Heart left ventricle (tissue), 16 donors: Measurements from ENCODE around the gene ENSA. TPM values are rescaled to one million over a fixed set of nuclear protein-coding genes. Genes with fewer than 3 reads are reported as not detected.
"Not testable (repeated sequence)": the region's sequence is repeated elsewhere in the genome, so short reads cannot be mapped to it uniquely, and the experiment has no call there.

ENCODE experiments used
- ATAC-seq, 4 donors: fragments of 200-7000 bp; cut with Tn5 transposase; one replicate each; pipeline ENCODE4 v1.9.1; 2020 to 2022; ENCODE audit warnings: moderate library complexity in 4 of 4, mild to moderate bottlenecking in 3 of 4, moderate number of reproducible peaks in 1 of 4
- DNase-seq, 5 donors: peaks; one replicate each; pipeline ENCODE4 v3.0.0-alpha.2; 2020
- H3K27ac ChIP-seq, 12 donors: fragments of 200-600 bp; sonication (generic) in 4 of 12; one replicate each; pipeline versions ENCODE4 v1.5.0 to v1.8.0; 2016 to 2022; ENCODE audit warnings: mild to moderate bottlenecking in 2 of 12
- H3K27me3 ChIP-seq, 9 donors: fragments of 200-600 bp; sonication (generic) in 2 of 9; one replicate each; pipeline versions ENCODE4 v1.5.1 to v1.8.0; 2016 to 2022; ENCODE audit warnings: mild to moderate bottlenecking in 3 of 9
- H3K36me3 ChIP-seq, 9 donors: fragments of 200-600 bp; sonication (generic) in 2 of 9; one replicate each; pipeline versions ENCODE4 v1.5.0 to v1.8.0; 2018 to 2022; ENCODE audit warnings: mild to moderate bottlenecking in 2 of 9
- H3K4me1 ChIP-seq, 12 donors: fragments of 200-600 bp; sonication (generic) in 4 of 12; one replicate each; pipeline versions ENCODE4 v1.5.0 to v1.8.0; 2016 to 2022; ENCODE audit warnings: mild to moderate bottlenecking in 3 of 12
- H3K4me3 ChIP-seq, 12 donors: fragments of 200-600 bp; sonication (generic) in 4 of 12; one replicate each; pipeline versions ENCODE4 v1.5.0 to v1.8.0; 2017 to 2022; ENCODE audit warnings: mild to moderate bottlenecking in 9 of 12, moderate library complexity in 4 of 12
- H3K9me3 ChIP-seq, 12 donors: fragments of 200-600 bp; sonication (generic) in 4 of 12; one replicate each; pipeline versions ENCODE4 v1.5.0 to v1.8.0; 2016 to 2022; ENCODE audit warnings: mild to moderate bottlenecking in 1 of 12
- CTCF ChIP-seq, 12 donors: fragments of 200-600 bp; sonication (generic) in 4 of 12; IDR thresholded peaks; one replicate each; pipeline versions ENCODE4 v1.5.0 to v1.8.0; 2018 to 2022; ENCODE audit warnings: antibody characterized with exemption in 12 of 12, mild to moderate bottlenecking in 5 of 12
- POLR2A ChIP-seq, 2 donors: fragments of 450-650 bp; IDR thresholded peaks; one replicate each; pipeline ENCODE4 v1.6.1; 2017; ENCODE audit warnings: antibody characterized with exemption in 2 of 2, mild to moderate bottlenecking in 2 of 2, moderate library complexity in 2 of 2
- WGBS, 4 donors: extraction: QIAGEN DNeasy Blood & Tissue Kit in 2 of 4; methylation state at CpG; one replicate each; pipeline versions ENCODE4 v1.1.5 to v1.1.7; 2013 to 2018; 5-methylcytosine and 5-hydroxymethylcytosine counted together
- intact Hi-C, 10 donors: fragments of 100-400 bp; cut with DNase I; formaldehyde crosslinking; loops; one replicate each; pipeline versions ENCODE4 v1.11.1 to v1.14.2; 2022
- polyA plus RNA-seq, 2 donors: library from polyadenylated mRNA; stranded (reverse); fragments of 200-250 nt; gene quantifications; one replicate each; pipeline ENCODE4 v1.2.3, GENCODE V29; 2013
- total RNA-seq, 9 donors: library from RNA; depleted of rRNA in 2 of 9; stranded (reverse); fragments of >200 nt in 2 of 9; fragmentation: NEBNext Ultra II Directional in 3 of 9; extraction: Animal tissue kit (Norgen Biotek cat#: 25700) in 3 of 9; gene quantifications; one replicate each; pipeline versions ENCODE4 v1.1.0 to v1.2.4, GENCODE V29; 2016 to 2023
- donor health status: ischemic (EF 13 %, LVEDD 7.1; RV severe dilation, severe dysfunction).
- donor health status: healthy with polysubstance abuse.
- donor health status: DM: no; HTN: yes; CAD: no.
- donor health status: DM: no; HTN: no; CAD: no.
- donor health status: ischemic (EF 25% LVEDD 6.9; RV normal size, moderate dysfunction).
- donor health status: ischemic (EF 25% LVEDD 5.7; RV mildly dilated, moderate dysfunction).
- donor health status: healthy.
- donor health status: DM: yes; HTN: yes; CAD: no.
- donor health status: ischemic (EF 35%, LVEDD 5.7; RV mildly dilated, moderate dysfunction).
- donor health status: nonischemic (EF 11% LVEDD 7.7; RV severe dilation, severe dysfunction).
- donor health status: DM: yes; HTN: yes; CAD: no.
- donor health status: PGD.
- donor health status: ischemic (EF 29% LVEDD 5.4; RV normal size, mild dysfunction).
- donor health status: nonischemic (EF 23%, LVEDD 6.1; RV moderate dilation, normal function).

The ENSA gene
- total and polyA plus RNA-seq, 11 donors = 74.6 to 186 (median 123) TPM

- TF ChIP-seq CTCF (IDR thresholded peaks at IDR 0.05) = no peak
- no peak overlapping the region for H3K4me3 ChIP-seq
- H3K27me3 ChIP-seq = no peaks in the 10 kb centered on the region
- H3K4me1 ChIP-seq = no peaks in the 10 kb centered on the region
- 79 to 84% (median 82%) methylated on average over 3 of the region's 3 CpGs for WGBS, 4 donors
- intact Hi-C loops = no loop called here
- peaks cover 0 to 18% (median 0%) of the 10 kb centered on the region in 9 donors for H3K36me3 ChIP-seq
- no peak overlapping the region for H3K27ac ChIP-seq
- ATAC-seq (no peak), DNase-seq (no peak)
- no peaks in the 10 kb centered on the region for H3K9me3 ChIP-seq
Measured at GRCh38 chr1:150596976-150597375, 32.4 kb downstream of the ENSA start.

- Histone ChIP-seq H3K9me3 (no peaks in the 10 kb centered on the region), H3K27me3 (no peaks in the 10 kb centered on the region), H3K36me3 (peaks cover 0 to 18% (median 0%) of the 10 kb centered on the region in 9 donors), H3K4me1 (no peaks in the 10 kb centered on the region), H3K4me3 (no peak overlapping the region), H3K27ac (no peak overlapping the region)
- ATAC-seq (peak in 1 of 4 donors; percentile 20), DNase-seq (no peak)
- TF ChIP-seq POLR2A (IDR thresholded peaks at IDR 0.05) = no peak
- TF ChIP-seq CTCF (IDR thresholded peaks at IDR 0.05) = no peak
- intact Hi-C loops = no loop called here
- 89 to 96% (median 94%) methylated on average over 7 of the region's 7 CpGs for WGBS, 4 donors
Measured at GRCh38 chr1:150596095-150596892, 33.1 kb downstream of the ENSA start.

- Histone ChIP-seq H3K9me3 (no peaks in the 10 kb centered on the region), H3K27ac (peak overlapping the region in 2 of 12 donors; percentile 22 to 68), H3K27me3 (no peaks in the 10 kb centered on the region), H3K4me3 (no peak overlapping the region), H3K4me1 (peaks cover 0 to 22% (median 8%) of the 10 kb centered on the region in 12 donors), H3K36me3 (peaks cover 0 to 15% (median 3%) of the 10 kb centered on the region in 9 donors)
- TF ChIP-seq POLR2A (IDR thresholded peaks at IDR 0.05) = no peak
- no peak for TF ChIP-seq CTCF (IDR thresholded peaks at IDR 0.05)
- ATAC-seq = no peak
- intact Hi-C loops = no loop called here
- WGBS, 4 donors = 73 to 100% (median 77%) methylated on average over 2 of the region's 2 CpGs
- DNase-seq = no peak
Measured at GRCh38 chr1:150582371-150582770, 47.0 kb downstream of the ENSA start.

GRCh38 chr1:150581962-150582361 lies 47.5 kb downstream of the ENSA start:
- Histone ChIP-seq H3K36me3 (peaks cover 2 to 19% (median 6%) of the 10 kb centered on the region in 9 donors), H3K4me1 (peaks cover 0 to 22% (median 8%) of the 10 kb centered on the region in 12 donors), H3K27ac (peak overlapping the region in 1 of 12 donors; percentile 22)
- not testable (repeated sequence) for H3K4me3 ChIP-seq, ATAC-seq, DNase-seq, H3K27me3 ChIP-seq, H3K9me3 ChIP-seq
- 96 to 98% (median 97%) methylated on average over 14 of the region's 14 CpGs for WGBS, 4 donors
- intact Hi-C loops = loop anchor here in 1 of 10 donors (2.0 kb wide), 1 partner anchor 23 kb away; no protein-coding TSS in a partner anchor

GRCh38 chr1:150581437-150581836 lies 48.0 kb downstream of the ENSA start:
- not testable (repeated sequence) for H3K27me3 ChIP-seq, ATAC-seq, H3K4me3 ChIP-seq, H3K9me3 ChIP-seq, DNase-seq, H3K27ac ChIP-seq
- H3K4me1 ChIP-seq = peaks cover 0 to 22% (median 8%) of the 10 kb centered on the region in 12 donors
- H3K36me3 ChIP-seq = peaks cover 3 to 24% (median 12%) of the 10 kb centered on the region in 9 donors
- WGBS, 4 donors = 96 to 99% (median 98%) methylated on average over 7 of the region's 7 CpGs
- intact Hi-C loops = loop anchor here in 1 of 10 donors (2.0 kb wide), 1 partner anchor 23 kb away; no protein-coding TSS in a partner anchor

GRCh38 chr1:150580966-150581365 lies 48.4 kb downstream of the ENSA start:
- not testable (repeated sequence) for H3K4me3 ChIP-seq, H3K27me3 ChIP-seq, ATAC-seq, H3K27ac ChIP-seq, H3K9me3 ChIP-seq
- WGBS, 4 donors = 89 to 95% (median 92%) methylated on average over 2 to 3 of the region's 3 CpGs
- DNase-seq = peak in 1 of 5 donors; percentile 5
- intact Hi-C loops = loop anchor here in 1 of 10 donors (2.0 kb wide), 1 partner anchor 24 kb away; no protein-coding TSS in a partner anchor
- Histone ChIP-seq H3K4me1 (peaks cover under 1 to 23% (median 9%) of the 10 kb centered on the region in 12 donors), H3K36me3 (peaks cover 3 to 29% (median 16%) of the 10 kb centered on the region in 9 donors)
